GM20000 (cell line): ENCODE measurements around the gene PARVB.

Source experiments
- DNase-seq: peaks from one replicate; pipeline ENCODE4 v3.0.0; 2012; ENCODE audit warnings: low spot score
- CTCF ChIP-seq: IDR thresholded peaks from 2 replicates; pipeline ENCODE4 v1.5.1; 2012; ENCODE audit warnings: mild to moderate bottlenecking, control low read depth; ENCODE audit errors: extremely low read depth, missing control alignments

PARVB gene, protein sequence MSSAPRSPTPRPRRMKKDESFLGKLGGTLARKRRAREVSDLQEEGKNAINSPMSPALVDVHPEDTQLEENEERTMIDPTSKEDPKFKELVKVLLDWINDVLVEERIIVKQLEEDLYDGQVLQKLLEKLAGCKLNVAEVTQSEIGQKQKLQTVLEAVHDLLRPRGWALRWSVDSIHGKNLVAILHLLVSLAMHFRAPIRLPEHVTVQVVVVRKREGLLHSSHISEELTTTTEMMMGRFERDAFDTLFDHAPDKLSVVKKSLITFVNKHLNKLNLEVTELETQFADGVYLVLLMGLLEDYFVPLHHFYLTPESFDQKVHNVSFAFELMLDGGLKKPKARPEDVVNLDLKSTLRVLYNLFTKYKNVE

GRCh38 chr22:44024288-44024921 is at the start of gene PARVB:
TSS of gene PARVB (plus strand) at chr22:44024302. CDS start at chr22:44024340, 38 bp downstream.
- no peak for TF ChIP-seq CTCF
- DNase-seq: peak; percentile 64

DNA sequence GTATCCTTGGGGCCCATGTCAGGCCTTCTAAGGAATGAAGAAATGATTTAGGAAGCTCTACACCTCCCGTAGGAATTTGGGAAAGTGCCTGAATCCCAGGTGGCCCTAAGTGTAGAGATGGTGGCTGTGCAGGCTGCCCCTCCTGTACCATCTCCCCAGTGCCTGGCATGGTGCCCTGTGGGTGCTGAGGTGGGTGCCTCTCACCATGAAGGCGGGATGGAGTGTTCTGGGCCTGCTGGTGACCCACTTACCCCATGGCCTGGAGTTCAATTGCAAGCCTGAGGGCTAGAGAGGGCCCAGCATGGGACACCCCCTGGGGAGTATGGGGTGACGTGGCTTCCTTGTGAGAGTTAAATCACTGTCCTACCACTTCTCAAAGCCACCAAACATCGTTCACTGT is 49.1 kb upstream of the PARVB start:
- no peak for TF ChIP-seq CTCF

GRCh38 chr22:43976861-43977795 is 47.0 kb upstream of the PARVB start:
- TF ChIP-seq CTCF: no peak

More for the DNA sequence above, 49.1 kb upstream of the PARVB start:
- DNase-seq: no peak

GRCh38 chr22:43978558-43978957 is 45.5 kb upstream of the PARVB start:
- TF ChIP-seq CTCF: no peak
- no peak for DNase-seq

More at GRCh38 chr22:43976861-43977795, 47.0 kb upstream of the PARVB start:
- no peak for DNase-seq

DNA sequence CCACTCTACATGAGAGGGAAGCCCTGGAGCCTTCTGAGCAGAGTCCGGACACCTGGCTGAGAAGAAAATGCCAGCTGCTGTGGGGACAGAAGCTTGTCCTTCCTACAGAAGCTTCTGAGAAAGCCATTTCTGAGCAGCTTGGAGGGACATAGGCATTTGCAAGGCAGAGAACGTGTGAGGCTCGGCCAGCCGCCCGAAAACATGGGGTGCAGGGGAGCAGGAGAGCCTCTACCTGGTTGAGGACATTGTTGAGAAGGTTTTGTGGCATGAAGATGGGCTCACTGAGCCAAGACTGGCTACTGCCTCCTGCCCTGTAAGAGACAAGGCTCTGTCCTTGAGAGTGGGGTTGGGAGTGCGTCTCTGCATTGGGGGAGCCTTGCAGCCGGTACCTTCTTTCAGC is 43.5 kb upstream of the PARVB start:
- TF ChIP-seq CTCF: no peak

GRCh38 chr22:43980996-43981395 is 43.1 kb upstream of the PARVB start:
- DNase-seq: no peak
- TF ChIP-seq CTCF: no peak

More for the DNA sequence above, 43.5 kb upstream of the PARVB start:
- no peak for DNase-seq

- no peak for TF ChIP-seq CTCF
- DNase-seq: no peak
Observed at GRCh38 chr22:43983808-43984207, 40.3 kb upstream of the PARVB start.
